SK-MEL-5 (cell line): ENCODE results near the gene GOLGA6L2. TPM values are rescaled to one million over a fixed set of nuclear protein-coding genes. Genes with fewer than 3 reads are reported as not detected.
"Not testable (repeated sequence)": the region's sequence is repeated elsewhere in the genome, so short reads cannot be mapped to it uniquely, and the experiment has no call there.

Experiments
- DNase-seq: peaks from one replicate; pipeline ENCODE4 v3.0.0-alpha.2; 2016; ENCODE audit warnings: low read depth, low spot score
- in situ Hi-C: cut with HindIII; loops from 2 replicates; pipeline ENCODE4 v1.10.0; 2016; ENCODE audit warnings: low sequenced_read_pairs, high pct_unique_total_duplicates, low pct_unique_long_range_greater_than_20kb
- total RNA-seq: library from RNA; depleted of rRNA; stranded (reverse); fragments of >200 nt; shearing (Covaris generic); gene quantifications from 2 replicates; pipeline ENCODE4 v1.2.3, GENCODE V29; 2014

GOLGA6L2 gene
- total RNA-seq, 1 experiment from 2014 or later: not detected

GRCh38 chr15:23437673-23438072, 9.4 kb downstream of the GOLGA6L2 start:
- in situ Hi-C loops: no loop called here
- DNase-seq: no peak

GRCh38 chr15:23437146-23437545, 9.9 kb downstream of the GOLGA6L2 start:
- in situ Hi-C loops: no loop called here
- no peak for DNase-seq

GRCh38 chr15:23436421-23436820, 10.6 kb downstream of the GOLGA6L2 start:
- in situ Hi-C loops: no loop called here
- no peak for DNase-seq

GRCh38 chr15:23434699-23435098, 12.3 kb downstream of the GOLGA6L2 start:
- DNase-seq, in situ Hi-C loops: not testable (repeated sequence)

- in situ Hi-C loops, DNase-seq: not testable (repeated sequence)
These were observed 21.7 kb downstream of the GOLGA6L2 start for GRCh38 chr15:23425327-23425726.

GRCh38 chr15:23424111-23424904, 22.7 kb downstream of the GOLGA6L2 start:
- in situ Hi-C loops: no loop called here
- no peak for DNase-seq

GRCh38 chr15:23422946-23423708, 23.9 kb downstream of the GOLGA6L2 start:
- no peak for DNase-seq
- in situ Hi-C loops: no loop called here

- DNase-seq: no peak
These were observed 24.7 kb downstream of the GOLGA6L2 start for GRCh38 chr15:23422099-23422945.

GRCh38 chr15:23420806-23421575, 26.1 kb downstream of the GOLGA6L2 start:
- no peak for DNase-seq
- in situ Hi-C loops: no loop called here

More at GRCh38 chr15:23422099-23422945, 24.7 kb downstream of the GOLGA6L2 start:
- in situ Hi-C loops: no loop called here

GRCh38 chr15:23416349-23417276, 30.4 kb downstream of the GOLGA6L2 start:
- no peak for DNase-seq
- in situ Hi-C loops: no loop called here

- in situ Hi-C loops, DNase-seq: not testable (repeated sequence)
These were observed 31.2 kb downstream of the GOLGA6L2 start for GRCh38 chr15:23415866-23416265.

- in situ Hi-C loops: no loop called here
- no peak for DNase-seq
These were observed 31.6 kb downstream of the GOLGA6L2 start for GRCh38 chr15:23415321-23415865.

- in situ Hi-C loops: not testable (repeated sequence)
These were observed 34.0 kb downstream of the GOLGA6L2 start for GRCh38 chr15:23412881-23413600.

GRCh38 chr15:23411841-23412240, 35.2 kb downstream of the GOLGA6L2 start:
- in situ Hi-C loops: no loop called here

More at GRCh38 chr15:23412881-23413600, 34.0 kb downstream of the GOLGA6L2 start:
- DNase-seq: not testable (repeated sequence)

GRCh38 chr15:23403550-23403949, 43.5 kb downstream of the GOLGA6L2 start:
- no peak for DNase-seq
- in situ Hi-C loops: no loop called here

More at GRCh38 chr15:23411841-23412240, 35.2 kb downstream of the GOLGA6L2 start:
- DNase-seq: no peak
